Astrocyte of the spinal cord (primary cell): Measurements from ENCODE around the gene JCAD.
"Not testable (repeated sequence)": the region's sequence is repeated elsewhere in the genome, so short reads cannot be mapped to it uniquely, and the experiment has no call there.

Experiments used
- DNase-seq: peaks from one replicate; pipeline ENCODE4 v3.0.0; 2011; ENCODE audit warnings: low read depth, low spot score
- H3K4me3 ChIP-seq: 2 replicates; pipeline ENCODE4 v1.5.1; 2011; ENCODE audit warnings: low read depth, mild to moderate bottlenecking, low read length, moderate library complexity
- in situ Hi-C: cut with HindIII; loops from 2 replicates; pipeline ENCODE4 v1.10.0; 2017; ENCODE audit warnings: low sequenced_read_pairs
- TF ChIP-seq, protein P1 (sequence below): IDR thresholded peaks from 2 replicates; pipeline ENCODE4 v1.5.1; 2012; ENCODE audit warnings: low read depth, mild to moderate bottlenecking, low read length, inconsistent platforms

JCAD gene, protein sequence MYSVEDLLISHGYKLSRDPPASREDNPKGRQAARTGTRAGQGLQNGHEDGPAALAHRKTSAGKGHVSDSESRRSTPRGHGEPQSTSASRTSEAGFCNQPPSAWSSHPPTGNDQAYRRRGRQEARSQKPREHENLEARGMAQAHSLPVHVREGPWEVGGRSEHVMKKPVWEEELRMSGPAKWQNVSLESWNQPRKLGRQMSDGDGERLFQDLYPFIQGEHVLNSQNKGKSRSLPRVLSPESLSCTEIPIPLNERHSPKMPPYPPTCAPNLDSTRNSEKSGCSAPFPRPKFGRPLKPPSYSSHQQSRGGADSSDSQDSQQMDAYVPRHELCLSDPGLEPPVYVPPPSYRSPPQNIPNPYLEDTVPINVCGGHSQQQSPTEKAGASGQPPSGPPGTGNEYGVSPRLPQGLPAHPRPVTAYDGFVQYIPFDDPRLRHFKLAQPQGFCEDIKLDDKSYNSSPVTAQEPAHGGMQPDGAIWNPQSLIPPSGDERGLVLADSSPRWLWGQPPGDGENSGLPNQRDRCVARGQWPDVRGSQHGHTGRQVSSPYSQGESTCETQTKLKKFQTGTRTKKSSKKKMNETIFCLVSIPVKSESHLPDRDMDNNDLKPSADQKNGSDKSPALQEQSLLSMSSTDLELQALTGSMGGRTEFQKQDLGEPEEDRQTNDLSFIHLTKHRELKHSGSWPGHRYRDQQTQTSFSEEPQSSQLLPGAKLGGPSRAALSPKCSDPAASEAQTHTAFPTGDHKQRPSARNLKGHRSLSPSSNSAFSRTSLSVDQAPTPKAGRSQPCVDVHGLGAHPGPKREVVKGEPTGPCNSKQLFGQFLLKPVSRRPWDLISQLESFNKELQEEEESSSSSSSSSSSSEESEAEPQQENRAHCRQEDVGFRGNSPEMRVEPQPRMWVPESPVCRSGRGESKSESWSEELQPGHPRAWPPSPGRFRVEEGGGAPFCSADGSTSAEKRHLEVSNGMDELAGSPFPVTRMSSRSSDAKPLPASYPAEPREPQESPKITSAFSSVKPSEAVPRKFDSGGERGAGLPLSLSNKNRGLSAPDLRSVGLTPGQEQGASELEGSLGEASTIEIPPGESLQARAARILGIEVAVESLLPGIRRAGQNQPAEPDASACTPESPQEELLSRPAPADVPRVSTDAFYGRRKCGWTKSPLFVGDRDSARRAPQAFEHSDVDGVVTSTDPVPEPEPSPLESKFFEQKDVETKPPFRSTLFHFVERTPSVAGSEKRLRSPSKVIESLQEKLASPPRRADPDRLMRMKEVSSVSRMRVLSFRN (N-terminal part only)

DNA sequence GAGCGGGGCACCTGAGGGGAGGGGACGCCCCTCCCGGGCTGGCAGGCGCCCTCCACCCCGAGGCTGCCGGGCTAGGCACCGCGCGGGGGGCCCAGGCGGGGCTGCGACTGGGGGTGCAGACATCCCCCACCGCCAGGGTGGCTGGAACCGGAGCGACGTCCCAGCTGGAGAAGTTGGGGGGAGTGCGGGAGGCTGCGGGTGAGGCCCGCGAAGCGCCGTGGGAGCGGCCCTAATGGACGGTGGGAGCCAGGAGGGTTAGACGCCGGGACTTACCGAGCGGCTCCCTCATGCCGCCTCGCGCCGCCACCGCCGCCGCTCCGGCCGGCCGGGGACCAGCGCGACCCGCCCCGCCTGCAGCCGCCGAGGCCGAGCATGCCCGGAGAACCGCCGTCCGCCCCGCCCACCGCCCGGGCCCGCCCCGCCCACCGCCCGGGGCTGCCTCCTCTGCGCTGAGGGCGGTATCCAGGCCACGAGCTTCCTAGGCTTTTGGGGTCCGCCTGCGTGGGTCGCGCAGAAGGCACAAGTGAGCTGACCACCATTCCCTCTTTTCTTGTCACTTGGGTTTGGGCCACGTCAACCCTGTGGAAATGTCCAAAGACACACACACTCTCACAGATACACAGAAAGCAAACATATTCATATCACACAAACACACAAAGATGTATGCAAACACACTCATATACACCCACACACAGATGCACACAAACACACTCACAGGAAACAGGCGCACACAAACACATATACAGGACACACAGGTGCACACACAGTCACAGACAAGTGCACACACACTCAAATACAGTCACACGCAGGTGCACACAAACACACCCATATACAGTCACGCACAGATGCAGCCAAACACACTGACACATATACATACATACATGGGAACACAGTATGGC is at the start of gene JCAD:
Gene JCAD, minus strand, starts transcription at position 378 of the 899 bp plus-strand sequence. CDS start 11,774 bp downstream, outside the sequence.
- peak within 1 kb of the TSS; percentile 65 for H3K4me3 ChIP-seq
- TF ChIP-seq, protein P1, sequence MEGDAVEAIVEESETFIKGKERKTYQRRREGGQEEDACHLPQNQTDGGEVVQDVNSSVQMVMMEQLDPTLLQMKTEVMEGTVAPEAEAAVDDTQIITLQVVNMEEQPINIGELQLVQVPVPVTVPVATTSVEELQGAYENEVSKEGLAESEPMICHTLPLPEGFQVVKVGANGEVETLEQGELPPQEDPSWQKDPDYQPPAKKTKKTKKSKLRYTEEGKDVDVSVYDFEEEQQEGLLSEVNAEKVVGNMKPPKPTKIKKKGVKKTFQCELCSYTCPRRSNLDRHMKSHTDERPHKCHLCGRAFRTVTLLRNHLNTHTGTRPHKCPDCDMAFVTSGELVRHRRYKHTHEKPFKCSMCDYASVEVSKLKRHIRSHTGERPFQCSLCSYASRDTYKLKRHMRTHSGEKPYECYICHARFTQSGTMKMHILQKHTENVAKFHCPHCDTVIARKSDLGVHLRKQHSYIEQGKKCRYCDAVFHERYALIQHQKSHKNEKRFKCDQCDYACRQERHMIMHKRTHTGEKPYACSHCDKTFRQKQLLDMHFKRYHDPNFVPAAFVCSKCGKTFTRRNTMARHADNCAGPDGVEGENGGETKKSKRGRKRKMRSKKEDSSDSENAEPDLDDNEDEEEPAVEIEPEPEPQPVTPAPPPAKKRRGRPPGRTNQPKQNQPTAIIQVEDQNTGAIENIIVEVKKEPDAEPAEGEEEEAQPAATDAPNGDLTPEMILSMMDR = no peak
- in situ Hi-C loops = no loop called here
- no peak for DNase-seq

DNA sequence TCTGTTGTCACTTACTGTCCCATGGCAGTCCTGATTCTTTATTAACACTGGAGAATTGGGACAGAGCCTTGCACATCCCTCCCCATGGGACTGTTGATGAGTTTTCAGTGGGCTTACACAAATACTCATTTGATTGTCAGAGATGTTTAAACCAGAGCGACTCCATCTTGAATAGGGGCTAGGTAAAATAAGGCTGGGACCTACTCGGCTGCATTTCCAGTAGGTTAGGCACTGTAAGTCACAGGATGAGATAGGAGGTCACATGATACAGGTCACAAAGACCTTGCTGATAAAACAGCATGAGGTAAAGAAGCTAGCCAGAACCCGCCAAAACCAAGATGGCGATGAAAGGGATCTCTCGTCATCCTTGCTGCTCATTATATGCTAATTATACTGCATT is 47.6 kb upstream of the JCAD start:
- no peak overlapping the region for H3K4me3 ChIP-seq
- TF ChIP-seq, protein P1 = no peak
- no peak for DNase-seq
- in situ Hi-C loops = no loop called here

DNA sequence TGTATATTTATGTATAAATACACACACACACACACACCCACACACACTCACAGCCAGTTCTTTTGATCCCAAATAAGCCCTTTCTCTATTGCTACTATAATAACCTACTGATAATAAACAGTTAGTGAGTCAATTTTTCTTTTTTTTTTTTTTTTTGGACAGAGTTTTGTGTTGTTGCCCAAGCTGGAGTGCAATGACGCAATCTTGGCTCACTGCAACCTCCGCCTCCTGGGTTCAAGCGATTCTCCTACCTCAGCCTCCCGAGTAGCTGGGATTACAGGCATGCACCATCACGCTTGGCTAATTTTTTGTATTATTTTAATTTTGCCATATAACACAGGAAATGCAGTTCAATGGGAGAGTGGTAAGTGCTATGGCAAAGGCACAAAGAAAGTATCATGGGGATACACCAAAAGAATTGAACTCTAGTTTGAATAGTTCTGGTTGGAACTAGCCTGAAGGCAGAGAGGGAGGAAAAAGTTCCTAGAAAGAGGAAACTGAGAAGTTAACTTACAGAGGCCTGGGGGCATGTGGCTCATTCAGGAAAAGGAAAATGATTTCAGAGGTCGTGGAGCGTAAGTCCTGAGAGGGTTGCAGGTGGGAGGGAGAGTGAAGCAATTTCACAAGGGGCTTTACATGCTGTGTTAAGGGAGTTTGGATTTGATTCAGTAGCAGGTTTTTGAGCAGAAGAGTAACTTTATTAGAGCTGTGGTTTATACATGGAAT is 44.4 kb upstream of the JCAD start:
- in situ Hi-C loops = no loop called here
- TF ChIP-seq, protein P1 = no peak
- DNase-seq = no peak
- no peak overlapping the region for H3K4me3 ChIP-seq

DNA sequence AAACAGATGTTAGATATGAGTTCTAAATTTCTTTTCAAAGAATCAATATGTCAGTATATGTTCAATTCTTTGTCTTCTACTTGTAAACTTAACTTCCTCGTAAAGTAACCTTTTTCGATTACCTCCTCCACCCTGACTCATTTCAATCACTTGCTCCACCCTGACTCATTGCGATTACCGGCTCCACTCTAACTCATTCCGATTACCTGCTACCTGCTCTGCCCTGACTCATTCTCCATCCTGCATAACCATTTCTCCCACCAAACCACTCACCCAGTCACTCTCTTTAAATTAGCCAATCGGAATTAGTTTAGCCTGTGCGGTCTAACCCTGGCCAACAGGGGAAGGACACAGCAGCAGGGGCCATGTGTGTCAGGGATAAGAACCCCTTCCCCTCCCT is 40.3 kb upstream of the JCAD start:
- in situ Hi-C loops, DNase-seq, H3K4me3 ChIP-seq: not testable (repeated sequence)

DNA sequence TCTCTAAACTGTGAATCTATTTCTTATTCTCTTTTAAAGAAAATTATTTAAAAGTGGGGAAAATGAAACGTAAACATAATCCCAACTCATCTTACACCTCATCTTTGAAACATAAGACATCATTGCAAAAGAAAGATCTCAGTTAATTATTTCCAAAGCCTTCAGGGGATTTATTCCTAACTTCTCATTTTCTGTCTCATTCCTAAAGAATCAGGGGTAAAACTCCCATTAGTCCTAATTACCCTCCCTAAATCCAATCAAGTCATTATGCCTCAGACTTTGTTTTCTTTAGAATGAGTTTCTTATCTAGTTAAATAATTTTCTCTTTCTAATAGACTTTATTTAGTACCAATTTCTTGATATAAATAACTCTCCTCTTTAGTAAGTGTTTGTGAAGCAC is 39.7 kb upstream of the JCAD start:
- TF ChIP-seq, protein P1 = no peak
- in situ Hi-C loops = no loop called here
- no peak overlapping the region for H3K4me3 ChIP-seq
- DNase-seq = no peak

DNA sequence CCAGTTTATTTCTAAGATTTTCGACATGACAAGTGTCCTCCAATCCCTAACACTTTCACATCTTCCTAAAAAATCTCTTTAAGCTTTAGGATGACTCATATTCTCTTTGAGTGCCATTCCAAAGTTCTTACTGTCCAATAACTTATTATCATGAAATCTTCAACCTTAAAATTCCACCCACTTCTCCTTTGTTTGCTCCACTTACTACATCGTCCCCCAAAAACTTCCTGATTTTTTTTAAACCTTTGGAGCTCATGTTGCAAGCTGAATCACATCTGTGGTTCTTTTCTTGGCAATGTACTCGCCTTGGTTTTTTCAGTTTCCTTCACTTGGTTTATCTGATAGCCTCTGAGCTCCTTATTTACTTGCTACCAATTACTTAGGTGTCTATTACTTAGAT is 39.2 kb upstream of the JCAD start:
- in situ Hi-C loops = no loop called here
- H3K4me3 ChIP-seq = no peak overlapping the region
- TF ChIP-seq, protein P1 = no peak
- DNase-seq = peak; percentile 83
